Right lobe of liver (tissue), 6 donors: Measurements from ENCODE around the gene KCNMA1. TPM values are rescaled to one million over a fixed set of nuclear protein-coding genes. Genes with fewer than 3 reads are reported as not detected.

Experiments used
- ATAC-seq, 4 donors: fragments of 200-7000 bp; cut with Tn5 transposase; one replicate each; pipeline ENCODE4 v1.9.1; 2020; ENCODE audit warnings: mild to moderate bottlenecking in 4 of 4, moderate library complexity in 4 of 4
- DNase-seq, 3 donors: peaks; one replicate each; pipeline ENCODE4 v3.0.0-alpha.2; 2020
- H3K27ac ChIP-seq, 3 donors: fragments of 200-600 bp; one replicate each; pipeline ENCODE4 v1.8.0; 2022
- H3K27me3 ChIP-seq, 2 donors: fragments of 200-600 bp; one replicate each; pipeline ENCODE4 v1.8.0; 2022
- H3K36me3 ChIP-seq, 4 donors: fragments of 200-600 bp; sonication (generic) in 1 of 4; one replicate each; pipeline versions ENCODE4 v1.5.1 to v1.8.0; 2017 to 2022; ENCODE audit warnings: control low read depth in 1 of 4
- H3K4me1 ChIP-seq, 4 donors: fragments of 200-600 bp; sonication (generic) in 1 of 4; one replicate each; pipeline versions ENCODE4 v1.5.1 to v1.8.0; 2017 to 2022; ENCODE audit warnings: control low read depth in 1 of 4
- H3K4me3 ChIP-seq, 3 donors: fragments of 200-600 bp; one replicate each; pipeline ENCODE4 v1.8.0; 2022
- H3K9me3 ChIP-seq, 4 donors: fragments of 200-600 bp; sonication (generic) in 1 of 4; one replicate each; pipeline versions ENCODE4 v1.5.1 to v1.8.0; 2017 to 2022; ENCODE audit warnings: control low read depth in 1 of 4
- POLR2A ChIP-seq: fragments of 450-650 bp; IDR thresholded peaks from one replicate; pipeline ENCODE4 v1.6.1; 2017; ENCODE audit warnings: antibody characterized with exemption, mild to moderate bottlenecking
- WGBS: methylation state at CpG from one replicate; pipeline ENCODE4 v1.1.6; 2018; ENCODE audit warnings: low coverage, low lambda C conversion rate; ENCODE audit not compliant: insufficient coverage; ENCODE audit errors: missing lambda C conversion rate; 5-methylcytosine and 5-hydroxymethylcytosine counted together
- intact Hi-C, 2 donors: fragments of 100-400 bp; cut with DNase I; formaldehyde crosslinking; loops; one replicate each; pipeline versions ENCODE4 v1.11.2 to v1.14.1; 2022
- total RNA-seq, 6 experiments: library from RNA; depleted of rRNA in 2 of 6; stranded (reverse); fragments of >200 nt in 2 of 6; fragmentation: NEBNext Ultra II Directional in 3 of 6; extraction: Animal tissue kit (Norgen Biotek cat#: 25700) in 3 of 6; gene quantifications; one replicate each; pipeline versions ENCODE4 v1.1.0 to v1.2.4, GENCODE V29; 2016 to 2023
- TF ChIP-seq, protein P1 (sequence below), 4 donors: fragments of 200-600 bp in 3 of 4; fragments of 450-650 bp in 1 of 4; IDR thresholded peaks; one replicate each; pipeline versions ENCODE4 v1.5.1 to v1.8.0; 2016 to 2022; ENCODE audit warnings: antibody characterized with exemption in 4 of 4, mild to moderate bottlenecking in 2 of 4
- donor health status: DM: no; HTN: yes; CAD: no.
- donor health status: DM: no; HTN: no; CAD: no.
- donor health status: DM: no; HTN: no; CAD: no.
- donor health status: DM: no; HTN: yes; CAD: no.
- donor health status: DM: no; HTN: yes; CAD: no.

The KCNMA1 gene
- total RNA-seq, 6 experiments from 2014 or later: 5.7 to 48.0 (median 15.1) TPM

DNA sequence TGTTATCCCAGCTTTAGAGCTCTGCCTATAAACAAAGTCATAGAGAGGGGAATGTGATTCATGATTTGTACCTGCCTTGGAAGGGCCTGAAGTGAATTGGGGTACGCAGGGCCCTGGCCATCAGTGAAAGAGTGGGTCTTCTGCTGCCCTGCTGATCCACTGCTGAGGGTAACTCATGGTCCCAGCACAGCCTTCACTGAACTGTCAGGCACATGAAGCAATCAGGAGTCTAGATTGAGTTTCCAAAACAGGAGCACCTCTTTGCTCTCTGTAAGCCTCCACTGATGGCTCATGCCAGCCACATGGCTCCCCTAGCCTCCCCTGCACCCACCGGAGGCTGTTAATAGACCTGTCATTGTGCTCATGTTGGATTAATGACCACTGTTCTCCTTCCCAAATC, 217.6 kb downstream of the KCNMA1 start:
- 100% methylated on average over 1 of the region's 2 CpGs for WGBS
- H3K27ac ChIP-seq: no peak overlapping the region

GRCh38 chr10:77419056-77419455, 218.6 kb downstream of the KCNMA1 start:
- intact Hi-C loops: no loop called here
- Histone ChIP-seq H3K36me3 (no peaks in the 10 kb centered on the region), H3K9me3 (no peaks in the 10 kb centered on the region), H3K27ac (no peak overlapping the region), H3K4me1 (no peaks in the 10 kb centered on the region), H3K4me3 (no peak overlapping the region), H3K27me3 (no peaks in the 10 kb centered on the region)
- no peak for TF ChIP-seq POLR2A
- TF ChIP-seq, protein P1, sequence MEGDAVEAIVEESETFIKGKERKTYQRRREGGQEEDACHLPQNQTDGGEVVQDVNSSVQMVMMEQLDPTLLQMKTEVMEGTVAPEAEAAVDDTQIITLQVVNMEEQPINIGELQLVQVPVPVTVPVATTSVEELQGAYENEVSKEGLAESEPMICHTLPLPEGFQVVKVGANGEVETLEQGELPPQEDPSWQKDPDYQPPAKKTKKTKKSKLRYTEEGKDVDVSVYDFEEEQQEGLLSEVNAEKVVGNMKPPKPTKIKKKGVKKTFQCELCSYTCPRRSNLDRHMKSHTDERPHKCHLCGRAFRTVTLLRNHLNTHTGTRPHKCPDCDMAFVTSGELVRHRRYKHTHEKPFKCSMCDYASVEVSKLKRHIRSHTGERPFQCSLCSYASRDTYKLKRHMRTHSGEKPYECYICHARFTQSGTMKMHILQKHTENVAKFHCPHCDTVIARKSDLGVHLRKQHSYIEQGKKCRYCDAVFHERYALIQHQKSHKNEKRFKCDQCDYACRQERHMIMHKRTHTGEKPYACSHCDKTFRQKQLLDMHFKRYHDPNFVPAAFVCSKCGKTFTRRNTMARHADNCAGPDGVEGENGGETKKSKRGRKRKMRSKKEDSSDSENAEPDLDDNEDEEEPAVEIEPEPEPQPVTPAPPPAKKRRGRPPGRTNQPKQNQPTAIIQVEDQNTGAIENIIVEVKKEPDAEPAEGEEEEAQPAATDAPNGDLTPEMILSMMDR (IDR thresholded peaks at IDR 0.05): no peak
- no peak for ATAC-seq
- 82% methylated on average over 4 of the region's 5 CpGs for WGBS
- no peak for DNase-seq

More for the DNA sequence above, 217.6 kb downstream of the KCNMA1 start:
- H3K4me1 ChIP-seq: no peaks in the 10 kb centered on the region
- ATAC-seq (no peak), DNase-seq (no peak)
- TF ChIP-seq, protein P1 (IDR thresholded peaks at IDR 0.05): no peak
- TF ChIP-seq POLR2A: no peak
- no peaks in the 10 kb centered on the region for H3K27me3 ChIP-seq
- intact Hi-C loops: no loop called here
- no peaks in the 10 kb centered on the region for H3K36me3 ChIP-seq
- no peaks in the 10 kb centered on the region for H3K9me3 ChIP-seq
- no peak overlapping the region for H3K4me3 ChIP-seq

DNA sequence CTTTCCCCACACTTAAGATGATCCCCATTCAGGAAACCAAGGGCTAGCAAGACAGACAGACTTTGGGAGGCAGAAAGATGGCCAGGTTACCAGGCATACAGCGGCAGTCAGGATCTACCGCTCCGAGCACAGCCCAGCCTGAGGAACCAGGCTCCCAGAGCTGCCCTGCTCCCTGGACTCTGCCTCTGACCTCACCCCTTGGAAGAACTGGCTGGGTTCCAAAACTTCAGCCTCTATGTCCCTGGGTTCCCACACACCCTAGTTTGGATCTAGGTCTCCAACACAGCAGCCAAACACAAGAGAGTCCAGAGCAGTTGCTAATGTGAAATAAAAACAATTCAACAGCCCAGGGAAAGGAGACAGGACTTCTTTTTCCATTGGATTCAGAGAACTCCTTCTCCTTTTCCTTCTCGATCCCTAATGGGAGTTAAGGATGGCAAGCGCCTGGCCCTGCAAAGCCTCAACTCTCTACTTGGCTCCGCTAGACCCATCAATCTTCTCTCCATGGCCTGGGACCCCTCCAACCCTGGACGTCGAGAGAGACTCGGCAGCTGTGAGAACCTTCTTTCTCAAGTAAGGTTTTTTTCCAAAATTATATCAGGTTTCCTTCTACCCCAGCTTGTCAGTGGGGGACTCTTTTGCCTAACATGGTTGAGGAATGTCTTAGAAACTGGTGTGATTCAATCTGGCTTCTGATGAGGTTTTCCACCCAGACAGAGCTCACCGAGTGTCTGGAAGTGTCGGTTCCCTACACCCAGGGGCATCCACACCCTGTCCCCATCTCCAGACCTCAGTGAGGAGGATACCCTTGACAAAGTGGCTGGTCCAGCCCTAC, 219.6 kb downstream of the KCNMA1 start:
- DNase-seq: no peak
- Histone ChIP-seq H3K4me3 (no peak overlapping the region), H3K9me3 (no peaks in the 10 kb centered on the region), H3K27ac (no peak overlapping the region), H3K27me3 (no peaks in the 10 kb centered on the region), H3K4me1 (no peaks in the 10 kb centered on the region), H3K36me3 (no peaks in the 10 kb centered on the region)
- ATAC-seq: peak in 1 of 4 donors; percentile 27
- TF ChIP-seq POLR2A: no peak
- TF ChIP-seq, protein P1 (IDR thresholded peaks at IDR 0.05): no peak
- WGBS: 96% methylated on average over 6 of the region's 11 CpGs
- intact Hi-C loops: no loop called here

DNA sequence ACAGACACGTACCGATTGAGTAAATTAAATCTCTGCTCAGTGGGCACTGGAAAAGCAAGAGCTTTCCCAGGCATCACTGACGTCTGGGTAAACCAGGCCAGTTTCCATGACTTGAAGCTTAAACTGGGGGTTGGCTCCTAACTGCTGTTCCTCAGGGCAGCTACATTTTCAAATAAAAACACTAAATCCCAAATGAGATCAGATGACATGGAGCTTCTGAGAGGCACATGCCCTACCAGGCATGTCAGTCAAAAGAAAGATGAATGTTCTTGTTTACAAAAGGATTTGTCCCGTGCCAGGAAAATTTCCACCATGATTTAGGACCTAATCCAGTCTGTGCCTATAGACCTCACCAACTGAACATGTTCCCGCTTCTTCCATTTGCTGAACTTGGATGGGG, 220.2 kb downstream of the KCNMA1 start:
- no peaks in the 10 kb centered on the region for H3K4me1 ChIP-seq
- WGBS: 53% methylated on average over 3 of the region's 5 CpGs

More for the DNA sequence above, 220.2 kb downstream of the KCNMA1 start:
- intact Hi-C loops: no loop called here
- Histone ChIP-seq H3K36me3 (no peaks in the 10 kb centered on the region), H3K27me3 (no peaks in the 10 kb centered on the region), H3K27ac (no peak overlapping the region), H3K4me3 (no peak overlapping the region), H3K9me3 (no peaks in the 10 kb centered on the region)
- ATAC-seq (no peak), DNase-seq (no peak)
- no peak for TF ChIP-seq POLR2A
- TF ChIP-seq, protein P1 (IDR thresholded peaks at IDR 0.05): no peak
